GM19395 (cell line): ENCODE results near the gene CHD2.

Source experiments
- ATAC-seq: cut with Tn5 transposase; IDR thresholded peaks from one replicate; pipeline ENCODE4 v1.9.1; 2021; ENCODE audit warnings: mild to moderate bottlenecking, moderate library complexity; ENCODE audit not compliant: unreplicated experiment

CHD2 gene

DNA sequence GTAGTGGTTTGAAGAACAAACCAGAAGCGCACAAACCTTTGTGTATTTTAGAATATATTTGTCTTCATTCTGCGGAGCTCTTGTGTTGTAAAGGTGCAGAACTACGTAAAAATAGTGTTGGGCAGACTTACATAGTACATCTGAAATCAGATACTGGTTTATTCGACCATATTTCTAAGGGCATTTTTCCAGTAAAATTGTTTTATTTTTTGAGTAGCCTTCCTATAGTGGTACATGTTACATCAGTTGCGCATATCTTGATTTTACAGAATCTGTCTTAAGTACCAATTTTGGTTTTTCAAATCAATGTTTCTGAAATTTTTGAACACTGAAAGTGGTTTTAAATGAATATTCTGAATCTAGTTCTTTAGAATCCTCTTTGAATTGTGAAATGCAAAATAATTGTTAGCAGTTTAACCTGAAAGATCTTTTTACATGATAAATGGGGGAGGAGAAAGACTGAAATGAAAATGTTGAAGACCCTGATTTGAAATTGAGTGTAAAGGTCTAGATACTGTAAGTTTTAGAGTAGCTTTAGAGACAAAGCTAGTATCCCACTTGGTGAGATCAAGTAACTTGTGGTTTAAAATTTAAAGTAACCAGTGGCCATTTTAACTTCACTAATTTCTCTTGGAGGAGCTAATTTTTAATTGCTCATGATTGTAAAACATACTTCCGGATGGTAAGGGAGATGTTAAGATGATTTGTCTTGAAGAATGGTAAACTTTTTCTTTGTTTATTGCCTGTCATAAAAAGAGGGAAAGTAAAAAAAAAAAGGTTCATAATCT, 15.5 kb upstream of the CHD2 start:
- no peak for ATAC-seq

DNA sequence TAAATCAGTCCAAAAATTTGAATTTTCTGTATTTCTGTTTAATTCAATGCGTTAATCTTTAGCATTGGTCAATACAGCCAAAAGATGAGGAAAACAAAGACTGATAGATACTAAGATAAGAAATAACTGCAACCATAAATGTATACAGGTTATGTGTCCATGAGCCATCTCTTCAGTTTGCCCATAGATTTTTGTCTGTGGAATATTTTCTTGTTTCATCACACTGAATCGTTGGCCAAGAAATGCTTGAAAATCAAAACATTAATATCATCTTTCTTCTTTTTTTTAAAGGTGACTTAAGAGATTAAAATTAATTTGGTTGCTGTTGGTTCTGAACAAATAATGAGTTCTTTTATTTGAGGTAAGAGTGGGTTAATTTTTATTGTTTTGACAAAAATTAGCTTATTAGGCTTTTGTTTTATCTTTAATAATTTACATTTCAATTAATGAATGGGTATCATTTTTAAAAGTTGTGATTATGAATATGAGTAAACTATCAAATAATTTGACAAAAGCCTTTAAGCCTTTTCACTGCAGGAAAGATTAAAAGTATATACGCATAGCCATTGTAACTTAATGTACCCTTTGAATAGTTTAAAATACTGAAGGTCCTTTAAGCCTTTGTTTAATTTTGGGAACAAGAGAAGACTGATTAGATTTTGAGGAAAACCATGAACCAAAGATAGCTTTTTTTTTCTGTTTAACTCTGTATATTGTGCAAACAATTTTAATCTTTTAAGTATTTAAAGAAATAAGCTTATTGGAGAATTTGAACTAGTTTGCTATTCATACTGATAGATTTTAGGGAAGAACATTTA, 14.7 kb upstream of the CHD2 start:
- no peak for ATAC-seq

DNA sequence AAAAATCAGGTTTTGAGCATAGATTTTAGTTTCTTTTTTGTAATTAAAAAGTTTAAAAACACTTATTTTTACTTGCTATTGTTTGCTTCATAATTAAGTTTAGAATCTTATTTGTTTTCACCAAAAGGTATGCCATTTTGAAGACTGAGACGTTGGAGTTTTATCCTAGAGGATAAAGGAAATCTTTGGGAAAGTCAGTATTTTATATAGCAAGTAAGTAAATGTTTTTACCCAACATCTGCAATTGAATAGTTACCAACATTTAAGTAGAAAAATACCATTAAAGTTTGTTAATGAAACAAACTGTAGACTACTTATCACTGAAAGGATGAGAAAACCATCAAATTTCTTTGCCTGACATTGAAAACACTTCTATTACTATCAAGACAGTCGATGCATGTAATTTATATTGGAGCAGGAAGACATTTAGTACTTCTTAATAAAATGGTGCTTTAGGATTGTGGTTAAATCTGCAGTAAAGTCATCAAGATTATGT, 14.0 kb upstream of the CHD2 start:
- ATAC-seq, result no peak

DNA sequence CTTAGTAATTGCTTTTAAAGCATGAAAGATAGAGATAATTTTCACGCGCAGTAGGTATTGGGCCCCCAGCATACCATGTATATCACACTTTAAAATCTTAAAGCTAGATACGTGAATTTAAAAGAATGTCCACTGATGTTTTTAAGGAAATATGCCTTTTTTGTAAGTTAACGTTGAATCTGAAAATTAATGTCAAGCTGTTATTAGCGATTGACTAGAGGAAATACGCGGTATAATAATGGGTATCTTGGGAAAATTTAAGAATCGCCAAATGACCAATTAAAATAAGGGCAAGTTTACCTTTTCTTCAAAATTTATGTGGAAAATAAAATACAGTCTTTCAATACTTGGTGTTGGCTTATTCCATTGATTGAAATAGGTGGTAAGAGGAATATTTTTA, 13.3 kb upstream of the CHD2 start:
- no peak for ATAC-seq

DNA sequence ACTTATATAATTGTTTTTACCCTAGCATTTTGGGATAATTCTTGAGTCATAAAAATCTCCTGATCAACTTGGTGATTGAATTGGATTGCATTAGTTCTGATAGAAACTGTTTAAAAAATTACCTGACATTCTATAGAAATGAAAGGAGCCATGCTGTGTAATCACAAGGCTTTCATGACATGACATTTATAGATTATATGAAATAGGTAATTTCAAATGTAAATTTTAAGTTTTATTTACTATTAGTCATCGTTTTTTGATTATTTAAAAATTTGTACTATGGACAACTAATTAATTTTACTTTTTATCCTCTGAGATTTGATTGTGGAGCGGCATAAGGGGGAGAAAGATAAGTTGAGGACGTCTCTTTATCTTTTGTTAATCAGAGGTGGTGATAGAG, 12.3 kb upstream of the CHD2 start:
- ATAC-seq, result no peak

DNA sequence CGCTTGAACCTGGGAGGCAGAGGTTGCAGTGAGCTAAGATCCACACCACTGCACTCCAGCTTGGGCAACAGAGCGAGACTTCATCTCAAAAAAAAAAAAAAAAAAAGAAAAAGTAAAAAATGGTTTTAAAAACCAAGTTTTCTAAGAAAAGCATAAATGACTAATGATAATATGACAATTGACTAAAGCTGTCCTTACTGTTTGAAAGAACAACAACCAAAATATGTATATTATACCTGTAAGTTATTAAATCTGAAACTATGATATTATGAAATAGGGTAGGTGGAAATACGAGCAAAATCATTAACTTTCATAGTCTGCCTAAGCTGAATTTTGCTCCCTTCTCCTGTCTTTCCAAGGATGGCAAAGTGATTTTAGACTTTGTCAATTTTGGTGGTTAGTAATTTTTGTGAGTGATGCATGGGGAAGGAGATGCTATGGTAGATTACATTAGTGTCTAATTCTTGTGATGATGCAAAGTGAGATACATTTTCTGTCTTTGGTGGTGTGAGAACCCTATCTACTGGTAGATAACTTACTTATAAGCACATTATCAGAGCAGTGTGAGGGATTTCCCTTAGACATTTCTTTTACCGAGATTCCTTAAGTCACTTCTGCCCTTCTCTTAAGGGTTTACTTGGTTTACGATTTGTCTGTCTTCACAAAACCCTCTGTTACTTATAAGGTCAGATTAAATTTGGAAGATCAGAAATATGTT, 10.6 kb upstream of the CHD2 start:
- ATAC-seq, result no peak

DNA sequence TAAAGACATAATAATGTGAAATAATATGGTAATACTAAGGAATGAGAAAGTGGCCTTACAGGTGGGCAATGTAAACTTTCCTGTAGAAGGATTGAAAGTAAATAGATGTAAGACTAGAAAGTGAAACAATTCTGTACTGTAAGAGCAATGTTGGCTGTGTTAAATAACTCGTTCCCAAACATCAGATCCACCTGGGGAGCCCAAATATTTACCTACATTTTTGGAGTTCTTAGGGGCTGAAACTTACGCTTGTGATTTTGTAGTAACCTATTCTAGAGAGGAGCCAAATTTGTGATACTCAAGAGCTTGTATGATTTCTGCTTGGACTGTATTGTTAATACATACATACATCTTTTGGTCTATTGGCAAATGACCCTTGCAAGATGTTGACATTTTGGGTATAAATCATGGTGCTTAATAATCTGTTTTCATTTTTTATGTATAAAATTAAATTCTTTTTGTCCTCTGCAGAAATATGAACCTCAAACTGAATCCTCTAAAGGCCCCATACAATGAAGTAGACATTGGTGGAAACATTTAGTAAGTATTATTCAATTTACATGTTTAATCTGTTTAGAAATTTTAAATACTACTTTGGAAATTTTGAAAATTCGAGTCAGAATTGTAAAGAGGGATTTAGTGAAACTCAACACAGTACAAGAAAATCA, 8.5 kb upstream of the CHD2 start:
- ATAC-seq, result no peak

DNA sequence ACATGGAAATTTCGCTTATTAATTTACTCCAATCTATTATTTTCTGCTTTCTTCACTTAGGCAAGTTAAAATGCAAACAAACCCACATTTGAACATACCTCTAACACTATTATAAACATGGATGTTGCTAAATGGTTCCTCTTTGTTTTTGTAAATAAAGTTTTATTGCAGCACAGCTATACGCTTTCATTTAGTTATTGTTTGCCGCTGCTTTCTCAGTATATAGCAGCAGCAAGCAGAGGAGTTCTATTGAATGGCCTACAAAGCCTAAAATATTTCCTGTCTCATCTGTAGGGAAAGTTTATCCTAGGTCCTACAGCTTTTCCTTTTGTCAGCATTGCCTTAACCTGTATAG, 7.9 kb upstream of the CHD2 start:
- no peak for ATAC-seq

DNA sequence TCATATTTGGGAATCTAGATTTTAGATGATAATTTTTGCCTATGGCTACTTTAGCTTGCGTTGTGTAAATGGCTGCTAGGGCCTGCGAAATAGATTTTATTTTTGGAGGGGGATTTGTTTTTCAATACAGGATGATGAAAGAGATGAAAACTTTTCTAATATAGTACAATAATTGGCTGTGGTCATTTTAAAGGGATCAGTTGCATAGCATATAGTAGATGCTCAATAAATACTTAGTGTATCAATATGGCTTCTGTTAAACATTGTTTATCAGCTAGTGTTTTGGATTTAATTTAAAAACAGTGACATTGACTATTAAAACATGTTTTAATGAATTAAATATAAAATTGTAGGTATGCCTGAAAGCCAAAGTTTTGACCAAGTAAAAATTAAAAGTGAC, 6.9 kb upstream of the CHD2 start:
- no peak for ATAC-seq

DNA sequence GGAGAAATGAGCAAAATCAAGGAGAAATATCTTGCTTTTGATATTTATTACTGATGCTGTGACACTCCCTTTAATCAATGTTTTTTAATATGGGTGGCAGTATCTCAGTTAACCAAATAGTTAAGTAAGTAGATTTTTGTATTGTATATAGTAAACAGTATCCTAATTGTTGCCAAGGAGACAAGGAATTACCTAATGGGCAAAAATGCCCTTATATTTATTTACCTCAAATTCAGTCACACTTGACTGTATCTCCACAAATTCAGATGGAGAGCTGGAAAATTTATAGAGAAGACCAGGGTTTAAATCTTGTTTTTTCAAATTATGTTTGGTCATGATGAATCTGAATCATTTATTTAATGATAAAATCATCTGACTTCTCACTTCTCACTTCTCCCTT, 3.6 kb upstream of the CHD2 start:
- ATAC-seq, result no peak

DNA sequence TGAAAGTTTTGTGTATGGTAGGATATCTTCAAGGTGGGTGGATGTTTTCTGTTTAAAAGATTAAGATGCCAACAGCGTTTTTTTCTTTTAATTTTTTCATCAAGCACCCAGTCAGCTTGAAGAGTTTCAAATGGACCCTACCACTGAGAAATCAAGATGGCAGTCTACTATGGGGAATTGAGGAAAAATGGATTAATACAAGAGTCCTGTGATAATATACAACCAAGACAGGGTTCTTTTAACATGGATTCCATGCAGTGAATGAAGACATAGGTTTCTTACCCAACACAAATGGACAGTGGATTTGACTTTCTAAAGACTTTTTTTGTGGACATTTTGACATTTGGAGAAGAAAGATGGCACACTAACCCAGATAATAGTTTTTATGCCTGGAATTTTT, 2.5 kb upstream of the CHD2 start:
- no peak for ATAC-seq

DNA sequence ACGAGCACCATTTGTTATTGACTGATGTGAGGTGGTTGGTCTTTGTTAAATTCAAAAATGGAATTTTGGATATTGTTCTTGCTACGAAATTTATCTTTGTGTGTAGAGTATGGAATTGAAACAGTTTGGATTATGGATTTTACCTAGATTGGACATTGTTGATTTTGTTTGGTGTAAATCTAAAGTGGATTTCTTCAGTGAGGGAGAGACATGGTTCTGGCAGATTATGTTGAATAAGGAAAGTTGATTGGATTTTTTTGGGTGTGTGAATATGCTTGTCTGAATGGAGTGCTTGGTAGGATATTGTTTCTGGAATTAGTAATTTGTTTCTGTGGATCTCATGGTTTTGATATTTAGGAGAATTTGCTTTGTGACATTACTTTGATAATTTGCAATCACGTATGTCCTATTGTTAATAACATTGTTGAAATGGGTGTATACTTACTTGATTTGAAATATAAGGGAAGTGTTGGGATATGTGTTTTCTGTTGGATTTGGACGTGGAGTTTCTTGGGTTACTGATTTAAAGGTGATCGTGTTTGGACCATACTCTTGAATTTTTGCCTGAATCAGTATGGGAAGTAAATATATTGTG, 1.0 kb upstream of the CHD2 start:
- ATAC-seq, result no peak

DNA sequence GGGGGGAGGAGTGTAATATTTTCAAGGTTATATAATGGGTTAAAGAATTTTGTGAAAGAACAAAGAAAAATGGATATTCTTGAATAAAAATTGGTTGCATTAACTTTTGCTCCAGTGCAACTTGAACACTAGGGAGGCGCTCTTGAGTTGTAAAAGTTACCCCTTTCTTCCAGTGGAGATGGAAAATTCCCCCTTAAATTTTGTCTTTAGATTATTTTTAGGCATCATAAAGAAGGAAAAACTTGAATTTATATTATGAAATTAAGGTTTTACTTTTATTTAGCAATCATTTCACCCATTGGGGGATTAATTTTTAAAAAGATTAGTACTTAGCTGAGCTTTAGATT, 550 bp upstream of the CHD2 start:
- ATAC-seq, result no peak

DNA sequence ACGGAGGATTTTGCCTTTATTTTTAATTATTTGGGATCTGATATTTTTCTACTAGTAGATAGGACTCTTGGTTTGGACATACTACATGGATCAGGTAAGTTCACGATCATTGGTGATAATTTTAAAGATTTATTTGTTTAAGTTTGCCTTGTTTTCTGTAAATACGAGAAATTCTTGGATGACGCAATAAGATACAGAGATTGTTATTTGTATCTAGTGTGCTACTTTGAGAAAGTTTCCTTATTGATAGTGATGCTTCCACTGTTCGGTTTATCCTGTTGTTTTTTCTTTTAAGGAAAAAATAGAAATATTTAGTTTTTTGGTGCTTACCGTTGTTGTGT, 577 bp downstream of the CHD2 start:
- no peak for ATAC-seq

DNA sequence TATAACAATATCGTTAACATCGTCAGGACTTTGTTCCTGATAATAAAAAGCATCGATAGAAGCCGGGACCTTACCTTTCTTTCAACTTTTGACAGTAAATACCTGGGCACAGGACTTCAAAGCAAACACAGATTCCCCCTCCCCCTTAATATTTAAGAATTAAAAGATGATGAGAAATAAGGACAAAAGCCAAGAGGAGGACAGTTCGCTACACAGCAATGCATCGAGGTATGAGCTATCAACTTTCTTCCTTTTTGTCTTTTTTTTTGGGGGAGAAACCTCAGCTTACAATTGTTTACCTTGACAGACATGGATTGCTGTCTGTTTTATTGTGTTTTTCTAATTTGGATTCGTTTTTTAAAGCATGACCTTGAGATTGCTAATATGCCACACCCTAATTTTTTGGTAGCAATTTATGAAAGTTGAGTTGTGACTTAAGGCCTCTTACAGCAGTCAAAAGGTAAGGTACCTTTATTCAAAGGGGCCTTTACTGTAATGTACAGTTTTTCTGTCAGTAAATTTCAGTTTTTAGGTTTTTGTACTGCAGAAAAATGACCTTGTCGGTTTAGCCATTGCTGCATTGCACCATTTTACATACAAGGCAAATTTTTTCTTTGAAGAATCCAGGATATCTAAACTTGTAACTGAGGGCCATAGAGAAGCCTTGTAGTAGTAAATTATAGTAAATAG, 1.1 kb downstream of the CHD2 start:
- ATAC-seq, result no peak

DNA sequence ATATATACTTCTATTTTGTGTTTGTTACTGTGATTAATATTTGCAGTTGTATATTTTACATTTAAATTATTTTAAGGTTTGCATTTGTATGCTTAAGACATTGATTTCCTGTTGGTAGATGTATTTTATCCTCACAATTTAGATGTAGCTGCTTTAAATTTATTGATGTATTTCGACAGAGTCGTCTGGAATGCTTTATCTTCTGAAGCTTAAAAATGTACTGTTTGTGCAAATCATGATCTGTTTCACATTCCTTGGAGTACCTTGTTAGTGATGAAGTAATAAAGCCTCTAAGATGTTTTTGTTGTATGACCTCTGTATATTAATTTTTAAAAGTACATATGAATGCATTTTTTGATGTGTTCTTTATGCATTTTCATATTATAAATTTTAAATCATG, 1.9 kb downstream of the CHD2 start:
- no peak for ATAC-seq

DNA sequence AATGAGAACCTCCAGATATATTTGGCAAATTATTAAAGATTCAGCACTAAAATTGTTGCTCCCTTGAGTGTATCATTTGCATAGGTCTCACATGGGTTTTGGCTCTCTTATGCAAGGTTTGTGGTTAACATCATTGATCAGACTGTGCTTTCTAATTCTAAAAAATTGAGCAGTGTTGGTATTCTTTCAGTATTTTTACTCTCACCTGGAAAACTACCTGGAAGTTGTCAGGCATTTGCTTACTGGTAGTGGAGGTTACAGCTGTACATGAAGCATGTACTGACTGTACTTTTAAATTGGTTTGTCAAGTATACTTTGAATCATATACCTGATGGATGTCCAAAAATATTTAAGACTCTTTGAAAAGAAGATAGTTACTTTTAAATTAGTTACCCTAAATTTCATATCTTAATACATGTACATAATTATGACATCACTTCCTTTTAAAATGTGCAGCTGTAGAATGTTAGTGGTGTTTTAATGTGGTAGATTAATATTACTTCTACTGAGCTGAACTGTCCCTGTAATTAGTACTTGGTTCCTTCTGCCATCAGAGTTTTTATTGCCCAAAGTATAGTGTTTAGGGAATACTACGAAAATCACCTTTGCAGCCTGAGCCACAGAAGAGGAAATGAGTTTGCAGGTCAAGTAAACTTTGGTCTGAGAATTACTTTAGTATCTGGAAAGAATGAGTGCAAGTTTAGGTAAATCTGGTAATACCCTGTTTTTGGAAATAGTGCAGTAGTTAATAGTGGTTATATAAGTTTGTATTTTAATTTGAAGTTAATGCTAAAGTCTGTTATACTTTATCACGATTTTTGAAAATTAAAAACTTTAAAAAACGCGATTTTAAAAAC, 2.8 kb downstream of the CHD2 start:
- ATAC-seq, result no peak

DNA sequence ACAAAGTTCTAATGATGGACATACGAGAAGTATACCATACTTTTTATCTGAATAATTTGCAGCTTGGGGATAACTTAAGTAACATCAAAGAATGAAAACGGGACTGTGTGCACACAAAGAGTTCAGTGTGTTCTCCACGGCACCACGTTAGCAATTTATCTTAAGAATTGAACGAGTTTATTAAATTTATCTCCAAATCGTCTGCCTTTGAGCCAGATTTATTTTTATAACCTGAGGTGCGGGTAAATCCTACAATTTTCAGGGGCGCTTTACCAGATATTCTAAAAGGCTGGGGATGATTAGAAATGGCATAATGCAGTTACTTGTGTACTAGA, 3.5 kb downstream of the CHD2 start:
- no peak for ATAC-seq

DNA sequence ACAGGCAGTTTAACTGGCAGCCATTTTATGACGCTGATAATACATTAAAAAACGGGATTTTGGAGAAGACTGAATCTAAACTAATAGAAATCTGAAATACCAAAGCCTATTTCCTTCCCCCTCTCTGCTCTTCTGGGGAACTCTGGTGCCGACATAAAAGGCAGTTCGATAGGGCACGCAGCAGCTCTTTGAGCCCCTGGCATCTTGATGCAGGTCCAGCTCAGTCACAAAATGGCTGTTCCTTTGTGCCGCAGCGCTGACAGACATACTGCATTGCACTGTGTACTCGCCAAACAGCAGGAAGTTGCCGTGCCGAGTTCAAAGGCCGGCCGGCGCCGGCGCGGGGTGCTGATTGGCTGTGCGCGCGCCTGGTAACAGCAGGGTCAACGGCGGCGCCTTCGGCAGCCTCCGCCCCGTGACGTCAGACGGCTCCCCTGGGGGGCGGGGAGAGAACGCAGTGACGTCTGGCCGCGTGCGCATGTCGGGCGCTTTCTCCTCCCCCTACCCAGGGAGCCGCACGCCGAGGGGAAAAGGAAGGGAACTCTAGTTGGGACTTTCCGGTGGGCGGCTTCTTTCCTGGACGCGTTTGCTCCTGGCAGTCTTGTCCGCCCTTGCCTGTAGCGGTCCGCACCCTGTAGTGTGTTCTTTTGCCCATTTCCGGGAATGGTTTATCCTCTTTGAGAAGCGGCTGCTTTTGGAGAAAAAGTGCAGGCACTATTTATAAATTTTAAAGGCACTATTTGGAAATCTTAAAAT, 4.0 kb downstream of the CHD2 start:
- peak; percentile 77 for ATAC-seq
